ENCODE data around the gene IMMP2L.
A peak's percentile ranks its signal among the peaks of the same experiment; 100 is the strongest.

IMMP2L gene

GRCh38 chr7:111198255-111198654 lies 364.0 kb downstream of the IMMP2L start:
- TF ChIP-seq, protein P1, sequence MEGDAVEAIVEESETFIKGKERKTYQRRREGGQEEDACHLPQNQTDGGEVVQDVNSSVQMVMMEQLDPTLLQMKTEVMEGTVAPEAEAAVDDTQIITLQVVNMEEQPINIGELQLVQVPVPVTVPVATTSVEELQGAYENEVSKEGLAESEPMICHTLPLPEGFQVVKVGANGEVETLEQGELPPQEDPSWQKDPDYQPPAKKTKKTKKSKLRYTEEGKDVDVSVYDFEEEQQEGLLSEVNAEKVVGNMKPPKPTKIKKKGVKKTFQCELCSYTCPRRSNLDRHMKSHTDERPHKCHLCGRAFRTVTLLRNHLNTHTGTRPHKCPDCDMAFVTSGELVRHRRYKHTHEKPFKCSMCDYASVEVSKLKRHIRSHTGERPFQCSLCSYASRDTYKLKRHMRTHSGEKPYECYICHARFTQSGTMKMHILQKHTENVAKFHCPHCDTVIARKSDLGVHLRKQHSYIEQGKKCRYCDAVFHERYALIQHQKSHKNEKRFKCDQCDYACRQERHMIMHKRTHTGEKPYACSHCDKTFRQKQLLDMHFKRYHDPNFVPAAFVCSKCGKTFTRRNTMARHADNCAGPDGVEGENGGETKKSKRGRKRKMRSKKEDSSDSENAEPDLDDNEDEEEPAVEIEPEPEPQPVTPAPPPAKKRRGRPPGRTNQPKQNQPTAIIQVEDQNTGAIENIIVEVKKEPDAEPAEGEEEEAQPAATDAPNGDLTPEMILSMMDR (IDR thresholded peaks at IDR 0.05; ENCODE audit: low read length, missing control alignments) = no peak
- DNase-seq (ENCODE audit: low read depth) = peak; percentile 92

GRCh38 chr7:111196655-111197054 lies 365.6 kb downstream of the IMMP2L start:
- no peak for DNase-seq (ENCODE audit: low read depth)
- TF ChIP-seq, protein P1 (IDR thresholded peaks at IDR 0.05; ENCODE audit: low read length, missing control alignments) = no peak
- no peak overlapping the region for H3K4me3 ChIP-seq (replicated peaks; ENCODE audit: low read depth, low read length)

More at GRCh38 chr7:111198255-111198654, 364.0 kb downstream of the IMMP2L start:
- no peak overlapping the region for H3K4me3 ChIP-seq (replicated peaks; ENCODE audit: low read depth, low read length)

- no peak overlapping the region for H3K4me3 ChIP-seq (replicated peaks; ENCODE audit: low read depth, low read length)
- DNase-seq (ENCODE audit: low read depth) = no peak
- TF ChIP-seq, protein P1 (IDR thresholded peaks at IDR 0.05; ENCODE audit: low read length, missing control alignments) = no peak
Measured at GRCh38 chr7:111192614-111193413, 369.5 kb downstream of the IMMP2L start.

DNA sequence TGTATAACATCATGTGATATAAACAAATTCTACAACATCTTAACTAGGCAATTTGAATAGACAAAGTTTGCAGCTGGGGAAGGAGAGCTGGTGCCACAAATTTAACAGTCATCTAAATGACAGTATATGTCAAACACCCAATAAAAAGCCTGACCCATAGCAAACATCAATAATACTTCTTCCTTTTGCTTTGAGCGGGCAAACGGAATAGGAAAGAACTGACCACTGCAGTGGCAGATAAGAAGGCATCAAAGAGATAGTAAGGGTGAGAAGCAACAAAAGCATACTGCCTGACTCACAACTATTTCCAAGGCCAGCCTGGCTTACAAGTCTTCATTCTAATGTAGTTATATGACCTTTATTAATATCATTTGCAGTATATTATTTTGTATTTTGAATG lies 371.5 kb downstream of the IMMP2L start:
- H3K4me3 ChIP-seq (replicated peaks; ENCODE audit: low read depth, low read length) = no peak overlapping the region
- no peak for DNase-seq (ENCODE audit: low read depth)
- TF ChIP-seq, protein P1 (IDR thresholded peaks at IDR 0.05; ENCODE audit: low read length, missing control alignments) = no peak

- no peak overlapping the region for H3K4me3 ChIP-seq (replicated peaks; ENCODE audit: low read depth, low read length)
- TF ChIP-seq, protein P1 (IDR thresholded peaks at IDR 0.05; ENCODE audit: low read length, missing control alignments) = no peak
Measured at GRCh38 chr7:111184987-111185386, 377.3 kb downstream of the IMMP2L start.

DNA sequence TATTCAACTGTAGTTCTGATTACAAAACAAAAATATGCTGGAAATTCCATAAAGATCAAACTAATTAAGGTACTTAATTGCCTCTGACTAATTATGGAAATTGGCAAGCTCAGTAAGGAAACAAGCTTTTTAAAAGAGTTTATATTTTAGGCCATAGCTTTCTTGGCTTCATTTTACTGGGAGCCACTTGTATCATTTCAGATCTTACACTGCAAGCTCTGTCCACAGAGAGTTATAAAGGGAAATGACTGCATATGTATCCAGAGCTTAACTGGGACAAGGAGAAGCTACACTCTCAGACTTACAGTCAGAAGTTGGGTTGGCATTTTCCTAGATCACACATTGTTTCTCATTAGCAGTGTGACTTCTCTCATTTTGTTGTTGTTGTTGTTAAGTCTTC lies 379.0 kb downstream of the IMMP2L start:
- H3K4me3 ChIP-seq (replicated peaks; ENCODE audit: low read depth, low read length) = no peak overlapping the region
- TF ChIP-seq, protein P1 (IDR thresholded peaks at IDR 0.05; ENCODE audit: low read length, missing control alignments) = no peak
- no peak for DNase-seq (ENCODE audit: low read depth)

More at GRCh38 chr7:111184987-111185386, 377.3 kb downstream of the IMMP2L start:
- DNase-seq (ENCODE audit: low read depth) = no peak

DNA sequence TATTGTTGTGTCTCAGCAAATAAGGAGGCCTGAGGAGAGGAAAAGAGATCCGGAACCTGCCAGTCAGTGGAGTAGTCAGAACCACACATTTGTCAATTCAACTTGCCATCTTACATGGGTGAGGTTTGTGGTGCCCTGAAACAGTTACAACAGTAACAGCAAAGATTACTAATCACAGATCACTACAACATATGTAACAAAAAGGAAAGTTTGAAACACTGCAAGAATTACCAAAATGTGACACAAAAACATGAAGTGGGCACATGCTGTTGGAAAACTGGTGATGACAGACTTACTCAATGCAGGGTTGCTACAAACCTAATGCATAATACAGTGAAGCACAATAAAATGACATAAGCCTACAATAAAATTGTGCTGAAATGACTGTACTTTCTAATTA lies 382.0 kb downstream of the IMMP2L start:
- DNase-seq (ENCODE audit: low read depth) = no peak
- TF ChIP-seq, protein P1 (IDR thresholded peaks at IDR 0.05; ENCODE audit: low read length, missing control alignments) = no peak
- no peak overlapping the region for H3K4me3 ChIP-seq (replicated peaks; ENCODE audit: low read depth, low read length)

All from fibroblast of pulmonary artery (primary cell).